Caco-2 (cell line): ENCODE results near the gene RNPEP. TPM values are rescaled to one million over a fixed set of nuclear protein-coding genes. Genes with fewer than 3 reads are reported as not detected.

Experiments
- BruUV-seq: library from RNA; stranded (reverse); fragments of 400-500 nt; replicated peaks from 2 replicates; lab custom pipeline; 2021; lab: Mats Ljungman, UMichigan
- CTCF ChIA-PET: fragments of 300-600 bp; sonication (Branson Sonifier 250); formaldehyde crosslinking; loops from one replicate; lab custom pipeline; 2022; ENCODE audit warnings: antibody characterized with exemption; lab: Charles Lee
- POLR2A ChIA-PET: fragments of 300-600 bp; sonication (Branson Sonifier 250); formaldehyde crosslinking; loops from one replicate; lab custom pipeline; 2022; ENCODE audit warnings: antibody characterized with exemption; lab: Charles Lee
- DNase-seq, 2 experiments: peaks; one replicate each; pipeline versions ENCODE4 v3.0.0 to v3.0.0-alpha.2; 2020 to 2022
- H3K27me3 ChIP-seq: replicated peaks from 2 replicates; pipeline ENCODE4 v1.6.0; 2011; ENCODE audit warnings: low read length; ENCODE audit not compliant: control insufficient read depth, insufficient read depth
- H3K36me3 ChIP-seq: 2 replicates; pipeline ENCODE4 v1.5.1; 2011; ENCODE audit warnings: low read length; ENCODE audit not compliant: control insufficient read depth, insufficient read depth
- H3K4me1 ChIP-seq: fragments of 250-450 bp; sonication (Bioruptor Pico); 2 replicates; pipeline ENCODE4 v1.5.1; 2020; ENCODE audit warnings: mild to moderate bottlenecking
- H3K4me3 ChIP-seq: 2 replicates; pipeline ENCODE4 v1.5.1; 2011; ENCODE audit warnings: low read depth, mild to moderate bottlenecking, control low read depth, low read length
- H3K9me3 ChIP-seq: fragments of 250-450 bp; sonication (Bioruptor Pico); 2 replicates; pipeline ENCODE4 v1.5.1; 2020; ENCODE audit warnings: mild to moderate bottlenecking, moderate library complexity
- H3K27ac Mint-ChIP-seq: one replicate; pipeline ENCODE4 v1.8.0; 2022; ENCODE audit warnings: mixed read lengths; ENCODE audit not compliant: unreplicated experiment
- H3K27me3 Mint-ChIP-seq: one replicate; pipeline ENCODE4 v1.8.0; 2022; ENCODE audit warnings: mixed read lengths; ENCODE audit not compliant: insufficient read depth, unreplicated experiment
- H3K36me3 Mint-ChIP-seq: one replicate; pipeline ENCODE4 v1.8.0; 2022; ENCODE audit warnings: mild to moderate bottlenecking, mixed read lengths; ENCODE audit not compliant: insufficient read depth, unreplicated experiment
- H3K4me1 Mint-ChIP-seq: one replicate; pipeline ENCODE4 v1.8.0; 2022; ENCODE audit warnings: low read depth, mixed read lengths; ENCODE audit not compliant: unreplicated experiment
- H3K4me3 Mint-ChIP-seq: one replicate; pipeline ENCODE4 v1.8.0; 2022; ENCODE audit warnings: mild to moderate bottlenecking, moderate library complexity, mixed read lengths; ENCODE audit not compliant: unreplicated experiment
- H3K9me3 Mint-ChIP-seq: one replicate; pipeline ENCODE4 v1.8.0; 2022; ENCODE audit warnings: mixed read lengths; ENCODE audit not compliant: unreplicated experiment
- intact Hi-C: fragments of 100-400 bp; cut with micrococcal nuclease; formaldehyde crosslinking; loops from one replicate; pipeline ENCODE4 v1.10.0; 2022; ENCODE audit not compliant: unreplicated experiment
- total RNA-seq: library from RNA; stranded (reverse); gene quantifications from 2 replicates; pipeline ENCODE4 v1.2.3, GENCODE V29; 2022
- TF ChIP-seq, protein P1 (sequence below), 2 experiments: fragments of 200-600 bp in 1 of 2; IDR thresholded peaks; 1 replicate in 1 of 2; 2 replicates in 1 of 2; pipeline versions ENCODE4 v1.5.1 to v1.8.0; 2011 to 2022; ENCODE audit warnings: antibody characterized with exemption in 1 of 2, control low read depth in 1 of 2, inconsistent platforms in 1 of 2, low read depth in 1 of 2, low read length in 1 of 2, mild to moderate bottlenecking in 1 of 2, moderate library complexity in 1 of 2; ENCODE audit not compliant: insufficient read depth in 1 of 2, severe bottlenecking in 1 of 2, unreplicated experiment in 1 of 2

RNPEP gene
- total RNA-seq, 1 experiment from 2014 or later: 75.9 TPM

DNA sequence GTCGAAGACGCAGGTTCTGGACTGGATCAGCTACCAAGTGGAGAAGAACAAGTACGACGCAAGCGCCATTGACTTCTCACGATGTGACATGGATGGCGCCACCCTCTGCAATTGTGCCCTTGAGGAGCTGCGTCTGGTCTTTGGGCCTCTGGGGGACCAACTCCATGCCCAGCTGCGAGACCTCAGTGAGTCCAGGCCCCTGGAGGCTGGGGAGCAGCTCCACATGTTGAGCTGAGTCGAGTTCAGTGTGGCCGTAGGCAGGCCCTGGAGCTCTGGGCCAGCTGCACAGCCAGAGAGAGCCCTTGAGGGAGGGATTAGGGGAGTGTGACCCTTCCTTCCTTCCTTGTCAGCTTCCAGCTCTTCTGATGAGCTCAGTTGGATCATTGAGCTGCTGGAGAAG, 29.5 kb downstream of the RNPEP start:
- H3K4me3 Mint-ChIP-seq: peak overlapping the region; percentile 72
- peaks cover 20% of the 10 kb centered on the region for H3K36me3 ChIP-seq
- intact Hi-C loops: no loop called here
- H3K9me3 Mint-ChIP-seq: no peaks in the 10 kb centered on the region
- H3K36me3 Mint-ChIP-seq: peaks cover 92% of the 10 kb centered on the region
- peak overlapping the region; percentile 83 for H3K4me3 ChIP-seq
- TF ChIP-seq, protein P1, sequence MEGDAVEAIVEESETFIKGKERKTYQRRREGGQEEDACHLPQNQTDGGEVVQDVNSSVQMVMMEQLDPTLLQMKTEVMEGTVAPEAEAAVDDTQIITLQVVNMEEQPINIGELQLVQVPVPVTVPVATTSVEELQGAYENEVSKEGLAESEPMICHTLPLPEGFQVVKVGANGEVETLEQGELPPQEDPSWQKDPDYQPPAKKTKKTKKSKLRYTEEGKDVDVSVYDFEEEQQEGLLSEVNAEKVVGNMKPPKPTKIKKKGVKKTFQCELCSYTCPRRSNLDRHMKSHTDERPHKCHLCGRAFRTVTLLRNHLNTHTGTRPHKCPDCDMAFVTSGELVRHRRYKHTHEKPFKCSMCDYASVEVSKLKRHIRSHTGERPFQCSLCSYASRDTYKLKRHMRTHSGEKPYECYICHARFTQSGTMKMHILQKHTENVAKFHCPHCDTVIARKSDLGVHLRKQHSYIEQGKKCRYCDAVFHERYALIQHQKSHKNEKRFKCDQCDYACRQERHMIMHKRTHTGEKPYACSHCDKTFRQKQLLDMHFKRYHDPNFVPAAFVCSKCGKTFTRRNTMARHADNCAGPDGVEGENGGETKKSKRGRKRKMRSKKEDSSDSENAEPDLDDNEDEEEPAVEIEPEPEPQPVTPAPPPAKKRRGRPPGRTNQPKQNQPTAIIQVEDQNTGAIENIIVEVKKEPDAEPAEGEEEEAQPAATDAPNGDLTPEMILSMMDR (IDR thresholded peaks at IDR 0.05; ENCODE audit: insufficient read depth in 1 of 2, low read depth in 1 of 2, low read length in 1 of 2, severe bottlenecking in 1 of 2, unreplicated experiment in 1 of 2): no peak
- peaks cover 53% of the 10 kb centered on the region for H3K4me1 ChIP-seq
- peaks cover 33% of the 10 kb centered on the region for H3K4me1 Mint-ChIP-seq
- ChIA-PET POLR2A (interaction anchor here (1.2 to 3.2 kb wide), 3 partner anchors 65 to 101 kb away, joined by 3 to 50 read pairs (median 5); no protein-coding TSS in a partner anchor), CTCF (interaction anchor here (1.0 kb wide), 1 partner anchor 102 kb away, joined by 4 read pairs; no protein-coding TSS in a partner anchor)
- DNase-seq: no peak
- H3K9me3 ChIP-seq: no peaks in the 10 kb centered on the region
- H3K27ac Mint-ChIP-seq: peak overlapping the region; percentile 58
- no peaks in the 10 kb centered on the region for H3K27me3 Mint-ChIP-seq
- no peaks in the 10 kb centered on the region for H3K27me3 ChIP-seq
- no TSS peak for BruUV-seq

DNA sequence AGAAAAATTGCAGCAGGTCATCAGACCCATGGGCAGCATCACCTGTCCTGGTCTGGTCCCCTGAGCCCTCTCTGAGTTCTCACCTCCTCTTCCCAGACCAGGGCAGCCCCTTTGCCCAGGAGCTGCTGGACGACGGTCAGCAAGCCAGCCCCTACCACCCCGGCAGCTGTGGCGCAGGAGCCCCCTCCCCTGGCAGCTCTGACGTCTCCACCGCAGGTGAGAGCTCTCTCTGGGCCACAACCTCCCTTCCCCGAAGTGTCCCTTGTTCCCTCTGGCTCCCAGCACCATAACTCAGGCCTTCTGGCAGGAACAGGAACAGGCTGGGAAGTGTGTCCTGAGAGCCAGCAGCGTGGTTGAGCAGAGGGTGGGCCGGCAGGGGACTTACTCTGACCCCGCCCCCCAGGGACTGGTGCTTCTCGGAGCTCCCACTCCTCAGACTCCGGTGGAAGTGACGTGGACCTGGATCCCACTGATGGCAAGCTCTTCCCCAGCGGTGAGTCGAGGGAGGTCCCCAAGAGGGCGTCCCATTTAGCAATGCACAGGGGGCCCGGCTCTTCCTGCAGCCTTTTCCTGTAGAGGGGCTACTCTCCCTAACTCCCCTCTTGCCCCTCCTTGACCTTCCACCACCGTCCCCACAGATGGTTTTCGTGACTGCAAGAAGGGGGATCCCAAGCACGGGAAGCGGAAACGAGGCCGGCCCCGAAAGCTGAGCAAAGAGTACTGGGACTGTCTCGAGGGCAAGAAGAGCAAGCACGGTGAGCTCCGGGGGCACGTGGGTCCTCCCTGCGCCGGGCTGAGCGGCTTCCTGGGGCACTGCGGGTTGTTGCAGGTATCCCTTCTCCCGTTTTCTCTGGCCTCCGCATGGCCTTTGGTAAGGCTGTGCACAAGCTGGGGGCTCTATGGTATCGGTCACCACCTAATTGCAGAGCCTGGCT, 30.4 kb downstream of the RNPEP start:
- Histone ChIP-seq H3K4me1 (peaks cover 53% of the 10 kb centered on the region), H3K9me3 (no peaks in the 10 kb centered on the region), H3K36me3 (peaks cover 20% of the 10 kb centered on the region), H3K4me3 (peak overlapping the region; percentile 83), H3K27me3 (no peaks in the 10 kb centered on the region)
- no peaks in the 10 kb centered on the region for H3K9me3 Mint-ChIP-seq
- TF ChIP-seq, protein P1 (IDR thresholded peaks at IDR 0.05; ENCODE audit: insufficient read depth in 1 of 2, low read depth in 1 of 2, low read length in 1 of 2, severe bottlenecking in 1 of 2, unreplicated experiment in 1 of 2): no peak
- peak overlapping the region; percentile 58 for H3K27ac Mint-ChIP-seq
- ChIA-PET POLR2A (interaction anchor here (0.6 to 1.3 kb wide), 2 partner anchors 64 to 97 kb away, joined by 3 to 5 read pairs; no protein-coding TSS in a partner anchor), CTCF (no interaction called here)
- DNase-seq: no peak
- no TSS peak for BruUV-seq
- no peaks in the 10 kb centered on the region for H3K27me3 Mint-ChIP-seq
- peak overlapping the region; percentile 72 for H3K4me3 Mint-ChIP-seq
- H3K4me1 Mint-ChIP-seq: peaks cover 36% of the 10 kb centered on the region
- H3K36me3 Mint-ChIP-seq: peaks cover 93% of the 10 kb centered on the region
- intact Hi-C loops: no loop called here

DNA sequence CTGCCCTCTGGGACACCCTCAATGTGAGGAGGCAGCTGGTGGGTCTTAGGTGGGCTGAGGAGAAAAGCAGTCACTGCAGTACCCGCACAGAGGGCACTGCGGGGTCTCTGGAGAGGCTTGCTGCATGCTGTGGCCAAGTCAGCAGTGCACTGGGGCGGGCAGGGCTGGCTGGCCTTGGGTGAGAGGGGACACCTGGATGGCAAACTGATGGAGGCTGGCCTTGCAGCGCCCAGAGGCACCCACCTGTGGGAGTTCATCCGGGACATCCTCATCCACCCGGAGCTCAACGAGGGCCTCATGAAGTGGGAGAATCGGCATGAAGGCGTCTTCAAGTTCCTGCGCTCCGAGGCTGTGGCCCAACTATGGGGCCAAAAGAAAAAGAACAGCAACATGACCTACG, 31.2 kb downstream of the RNPEP start:
- H3K36me3 Mint-ChIP-seq: peaks cover 93% of the 10 kb centered on the region
- no peaks in the 10 kb centered on the region for H3K27me3 Mint-ChIP-seq
- TF ChIP-seq, protein P1 (IDR thresholded peaks at IDR 0.05; ENCODE audit: insufficient read depth in 1 of 2, low read depth in 1 of 2, low read length in 1 of 2, severe bottlenecking in 1 of 2, unreplicated experiment in 1 of 2): no peak
- H3K27ac Mint-ChIP-seq: no peak overlapping the region
- ChIA-PET POLR2A (interaction anchor here (0.6 kb wide), 1 partner anchor 690 kb away, joined by 3 read pairs; no protein-coding TSS in a partner anchor), CTCF (no interaction called here)
- H3K27me3 ChIP-seq: no peaks in the 10 kb centered on the region
- peak overlapping the region; percentile 8 for H3K4me3 ChIP-seq
- H3K4me3 Mint-ChIP-seq: peak overlapping the region; percentile 72
- H3K9me3 Mint-ChIP-seq: no peaks in the 10 kb centered on the region
- intact Hi-C loops: no loop called here
- no peak for DNase-seq
- H3K9me3 ChIP-seq: no peaks in the 10 kb centered on the region
- BruUV-seq: no TSS peak
- H3K4me1 Mint-ChIP-seq: peaks cover 42% of the 10 kb centered on the region
- H3K4me1 ChIP-seq: peaks cover 56% of the 10 kb centered on the region
- H3K36me3 ChIP-seq: peaks cover 20% of the 10 kb centered on the region
